Fibroblast of the aortic adventitia (primary cell): Measurements from ENCODE around the gene CDKN1A. TPM values are rescaled to one million over a fixed set of nuclear protein-coding genes. Genes with fewer than 3 reads are reported as not detected.

Source experiments
- DNase-seq: peaks from one replicate; pipeline ENCODE4 v3.0.0-alpha.2; 2010; ENCODE audit warnings: low read depth
- H3K4me3 ChIP-seq: 2 replicates; pipeline ENCODE4 v1.5.1; 2011; ENCODE audit warnings: low read depth, mild to moderate bottlenecking, control low read depth, low read length, moderate library complexity
- CTCF ChIP-seq: IDR thresholded peaks from 2 replicates; pipeline ENCODE4 v1.5.1; 2011; ENCODE audit warnings: mild to moderate bottlenecking, low read length, control low read depth, inconsistent platforms; ENCODE audit not compliant: insufficient read depth
- small RNA-seq: library from RNA; depleted of rRNA; stranded (forward); fragments of <200 nt; gene quantifications from one replicate; pipeline ENCODE3, GENCODE V24; 2012
- total RNA-seq: library from RNA; depleted of rRNA; stranded (reverse); fragments of >200 nt; gene quantifications from 2 replicates; pipeline ENCODE4 v1.2.3, GENCODE V29; 2012; ENCODE audit warnings: low replicate concordance

Gene CDKN1A
- total RNA-seq, 1 donor, result 246 TPM

DNA sequence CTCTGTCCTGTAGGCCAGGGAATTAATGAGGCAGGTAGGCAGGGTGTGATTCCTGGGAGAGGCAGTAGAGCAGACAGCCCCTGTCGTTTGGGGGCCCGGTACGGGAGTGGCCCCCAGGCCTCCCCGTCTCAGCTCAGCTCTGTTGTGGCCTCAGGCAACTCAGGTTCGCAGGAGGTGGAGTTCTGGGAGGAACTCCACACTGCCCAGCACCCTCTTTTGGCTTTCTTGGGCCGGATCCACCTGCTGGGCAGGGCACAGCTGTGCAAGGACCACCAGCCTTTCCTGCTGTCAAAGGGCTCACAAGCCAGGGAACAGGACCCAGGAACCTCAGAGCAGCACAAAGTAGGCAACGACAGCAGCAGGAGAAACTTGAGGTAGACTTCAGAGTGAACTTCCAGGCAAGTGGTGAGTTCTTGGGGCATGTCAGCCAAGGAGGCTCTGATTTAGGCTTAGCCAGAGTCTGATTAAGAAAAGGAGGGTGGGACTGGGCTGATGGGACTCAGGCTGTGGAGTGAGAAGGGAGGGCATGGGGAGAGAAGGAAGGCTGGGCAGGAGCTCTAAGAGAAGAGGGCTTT, 56.1 kb downstream of the CDKN1A start:
- H3K4me3 ChIP-seq, result peak overlapping the region; percentile 53
- DNase-seq, result no peak
- no peak for TF ChIP-seq CTCF

DNA sequence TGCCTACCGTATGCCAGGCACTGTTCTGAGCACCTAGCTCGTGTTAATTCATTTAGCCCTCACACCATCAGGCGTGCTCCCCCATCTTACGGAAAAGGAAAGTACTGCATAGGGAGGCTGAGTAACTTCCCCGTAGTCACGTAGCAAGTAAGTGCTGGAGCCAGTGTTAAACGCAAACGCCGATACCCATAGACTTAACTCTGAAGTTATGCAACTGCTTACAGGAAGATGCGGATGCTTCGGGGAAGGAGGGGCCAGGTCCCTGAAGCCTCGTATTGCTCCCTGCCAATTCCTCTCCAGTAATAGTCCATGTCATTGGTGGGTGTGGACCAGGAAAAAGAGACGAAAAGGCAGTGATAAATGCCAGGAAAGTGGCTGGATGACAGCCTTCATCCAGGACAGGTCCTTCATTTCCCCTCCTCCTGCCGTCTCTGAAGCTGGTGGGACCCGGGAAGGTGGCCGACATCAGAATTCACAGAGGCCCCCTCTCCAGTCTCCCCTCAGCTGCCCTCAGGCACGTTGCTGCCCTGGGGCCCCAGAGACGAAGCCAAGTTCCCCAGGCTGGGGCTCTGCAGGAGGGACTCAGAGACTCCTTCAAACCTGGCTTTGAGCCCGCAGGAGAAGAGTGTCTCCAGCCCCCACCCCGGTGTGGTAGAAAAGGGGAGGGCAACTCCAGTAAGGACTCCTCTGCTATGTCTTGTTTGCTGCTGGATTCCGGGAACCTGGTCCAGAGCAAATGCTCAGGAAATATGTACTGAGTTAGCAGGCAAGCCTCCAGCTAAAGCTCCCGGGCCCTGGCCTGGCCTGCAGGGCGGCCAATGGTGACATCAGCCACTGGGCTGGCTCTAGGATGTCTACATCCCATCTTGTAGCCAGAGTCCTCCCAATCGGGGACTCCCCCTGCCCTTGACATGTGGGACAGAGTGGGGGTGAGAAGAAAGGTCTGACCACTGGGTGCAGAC, 56.9 kb downstream of the CDKN1A start:
- H3K4me3 ChIP-seq, result peak overlapping the region; percentile 53
- TF ChIP-seq CTCF, result peak; percentile 50
- DNase-seq, result peak; percentile 98

Small RNAs within 50 kb of the gene (small RNA-seq; reads per million reads assigned to genes)
- gene RF00019 (not detected), gene RNU1-88P (9.3 reads per million, percentile 93 among the genes with 10 or more reads in this experiment)

Other genes starting within 250 kb of the CDKN1A start
- not detected in 2 replicates for gene PXT1, start 235.9 kb upstream of the CDKN1A start, total RNA-seq
- 48.6 and 57.6 TPM in 2 replicates for gene KCTD20, start 235.7 kb upstream of the CDKN1A start, total RNA-seq
- gene STK38, start 131.2 kb upstream of the CDKN1A start, total RNA-seq, result 34.3 and 47.7 TPM in 2 replicates
- 181 and 411 TPM in 2 replicates for gene SRSF3, start 84.4 kb upstream of the CDKN1A start, total RNA-seq
- not detected in 2 replicates for gene RAB44, start 19.1 kb downstream of the CDKN1A start, total RNA-seq
- gene CPNE5, start 160.7 kb downstream of the CDKN1A start, total RNA-seq, result 0.16 and 0.18 TPM in 2 replicates
- gene PPIL1, start 196.1 kb downstream of the CDKN1A start, total RNA-seq, result 11.4 and 36.9 TPM in 2 replicates
- 23.8 and 58.2 TPM in 2 replicates for gene C6orf89, start 207.2 kb downstream of the CDKN1A start, total RNA-seq